MM.1S (cell line): ENCODE measurements around the gene KCNIP1.

Experiments used
- EZH2phosphoT487 ChIP-seq: fragments of 300-600 bp; sonication (generic); IDR thresholded peaks from 2 replicates; pipeline ENCODE4 v1.6.1; 2018; ENCODE audit warnings: antibody characterized with exemption, low read length
- TF ChIP-seq, protein P1 (sequence below): fragments of 300-600 bp; sonication (generic); IDR thresholded peaks from 2 replicates; pipeline ENCODE4 v1.5.1; 2016; ENCODE audit warnings: antibody characterized with exemption, low read length, mixed read lengths

GRCh38 chr5:170769246-170769645 is 265.4 kb downstream of the KCNIP1 start:
- TF ChIP-seq EZH2phosphoT487, result no peak
- TF ChIP-seq, protein P1, sequence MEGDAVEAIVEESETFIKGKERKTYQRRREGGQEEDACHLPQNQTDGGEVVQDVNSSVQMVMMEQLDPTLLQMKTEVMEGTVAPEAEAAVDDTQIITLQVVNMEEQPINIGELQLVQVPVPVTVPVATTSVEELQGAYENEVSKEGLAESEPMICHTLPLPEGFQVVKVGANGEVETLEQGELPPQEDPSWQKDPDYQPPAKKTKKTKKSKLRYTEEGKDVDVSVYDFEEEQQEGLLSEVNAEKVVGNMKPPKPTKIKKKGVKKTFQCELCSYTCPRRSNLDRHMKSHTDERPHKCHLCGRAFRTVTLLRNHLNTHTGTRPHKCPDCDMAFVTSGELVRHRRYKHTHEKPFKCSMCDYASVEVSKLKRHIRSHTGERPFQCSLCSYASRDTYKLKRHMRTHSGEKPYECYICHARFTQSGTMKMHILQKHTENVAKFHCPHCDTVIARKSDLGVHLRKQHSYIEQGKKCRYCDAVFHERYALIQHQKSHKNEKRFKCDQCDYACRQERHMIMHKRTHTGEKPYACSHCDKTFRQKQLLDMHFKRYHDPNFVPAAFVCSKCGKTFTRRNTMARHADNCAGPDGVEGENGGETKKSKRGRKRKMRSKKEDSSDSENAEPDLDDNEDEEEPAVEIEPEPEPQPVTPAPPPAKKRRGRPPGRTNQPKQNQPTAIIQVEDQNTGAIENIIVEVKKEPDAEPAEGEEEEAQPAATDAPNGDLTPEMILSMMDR, result no peak
